ENCODE results near the gene DCLRE1B. TPM values are rescaled to one million over a fixed set of nuclear protein-coding genes. Genes with fewer than 3 reads are reported as not detected.

The DCLRE1B gene
- total RNA-seq, 6 experiments from 2014 or later = 5.7 to 9.9 (median 8.8) TPM

DNA sequence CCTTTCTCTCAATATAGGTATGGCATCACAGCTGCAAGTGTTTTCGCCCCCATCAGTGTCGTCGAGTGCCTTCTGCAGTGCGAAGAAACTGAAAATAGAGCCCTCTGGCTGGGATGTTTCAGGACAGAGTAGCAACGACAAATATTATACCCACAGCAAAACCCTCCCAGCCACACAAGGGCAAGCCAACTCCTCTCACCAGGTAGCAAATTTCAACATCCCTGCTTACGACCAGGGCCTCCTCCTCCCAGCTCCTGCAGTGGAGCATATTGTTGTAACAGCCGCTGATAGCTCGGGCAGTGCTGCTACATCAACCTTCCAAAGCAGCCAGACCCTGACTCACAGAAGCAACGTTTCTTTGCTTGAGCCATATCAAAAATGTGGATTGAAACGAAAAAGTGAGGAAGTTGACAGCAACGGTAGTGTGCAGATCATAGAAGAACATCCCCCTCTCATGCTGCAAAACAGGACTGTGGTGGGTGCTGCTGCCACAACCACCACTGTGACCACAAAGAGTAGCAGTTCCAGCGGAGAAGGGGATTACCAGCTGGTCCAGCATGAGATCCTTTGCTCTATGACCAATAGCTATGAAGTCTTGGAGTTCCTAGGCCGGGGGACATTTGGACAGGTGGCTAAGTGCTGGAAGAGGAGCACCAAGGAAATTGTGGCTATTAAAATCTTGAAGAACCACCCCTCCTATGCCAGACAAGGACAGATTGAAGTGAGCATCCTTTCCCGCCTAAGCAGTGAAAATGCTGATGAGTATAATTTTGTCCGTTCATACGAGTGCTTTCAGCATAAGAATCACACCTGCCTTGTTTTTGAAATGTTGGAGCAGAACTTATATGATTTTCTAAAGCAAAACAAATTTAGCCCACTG, 35.5 kb downstream of the DCLRE1B start:
- Mint-ChIP-seq H3K36me3 (ENCODE audit: low read depth) (peaks cover 30% of the 10 kb centered on the region), H3K27me3 (ENCODE audit: insufficient read depth) (peaks cover 2% of the 10 kb centered on the region), H3K4me1 (ENCODE audit: low read depth) (peaks cover 40% of the 10 kb centered on the region), H3K27ac (no peak overlapping the region; the same call in 1 of the 2 replicates), H3K9me3 (no peaks in the 10 kb centered on the region), H3K4me3 (no peak overlapping the region)
- DNase-seq = no peak
- TF ChIP-seq, protein P1, sequence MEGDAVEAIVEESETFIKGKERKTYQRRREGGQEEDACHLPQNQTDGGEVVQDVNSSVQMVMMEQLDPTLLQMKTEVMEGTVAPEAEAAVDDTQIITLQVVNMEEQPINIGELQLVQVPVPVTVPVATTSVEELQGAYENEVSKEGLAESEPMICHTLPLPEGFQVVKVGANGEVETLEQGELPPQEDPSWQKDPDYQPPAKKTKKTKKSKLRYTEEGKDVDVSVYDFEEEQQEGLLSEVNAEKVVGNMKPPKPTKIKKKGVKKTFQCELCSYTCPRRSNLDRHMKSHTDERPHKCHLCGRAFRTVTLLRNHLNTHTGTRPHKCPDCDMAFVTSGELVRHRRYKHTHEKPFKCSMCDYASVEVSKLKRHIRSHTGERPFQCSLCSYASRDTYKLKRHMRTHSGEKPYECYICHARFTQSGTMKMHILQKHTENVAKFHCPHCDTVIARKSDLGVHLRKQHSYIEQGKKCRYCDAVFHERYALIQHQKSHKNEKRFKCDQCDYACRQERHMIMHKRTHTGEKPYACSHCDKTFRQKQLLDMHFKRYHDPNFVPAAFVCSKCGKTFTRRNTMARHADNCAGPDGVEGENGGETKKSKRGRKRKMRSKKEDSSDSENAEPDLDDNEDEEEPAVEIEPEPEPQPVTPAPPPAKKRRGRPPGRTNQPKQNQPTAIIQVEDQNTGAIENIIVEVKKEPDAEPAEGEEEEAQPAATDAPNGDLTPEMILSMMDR (IDR thresholded peaks at IDR 0.05) = no peak

DNA sequence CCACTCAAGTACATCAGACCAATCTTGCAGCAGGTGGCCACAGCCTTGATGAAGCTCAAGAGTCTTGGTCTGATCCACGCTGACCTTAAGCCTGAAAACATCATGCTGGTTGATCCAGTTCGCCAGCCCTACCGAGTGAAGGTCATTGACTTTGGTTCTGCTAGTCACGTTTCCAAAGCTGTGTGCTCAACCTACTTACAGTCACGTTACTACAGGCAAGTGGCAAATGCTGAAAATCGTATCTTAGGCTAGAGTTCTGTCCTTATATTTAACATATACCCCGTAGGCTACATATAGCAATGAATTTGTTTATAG, 36.1 kb downstream of the DCLRE1B start:
- Mint-ChIP-seq H3K27ac (no peak overlapping the region), H3K27me3 (ENCODE audit: insufficient read depth) (peaks cover 2% of the 10 kb centered on the region), H3K36me3 (ENCODE audit: low read depth) (peaks cover 30% of the 10 kb centered on the region), H3K4me1 (ENCODE audit: low read depth) (peaks cover 40% of the 10 kb centered on the region), H3K4me3 (no peak overlapping the region), H3K9me3 (no peaks in the 10 kb centered on the region)
- DNase-seq = no peak
- TF ChIP-seq, protein P1 (IDR thresholded peaks at IDR 0.05) = no peak

DNA sequence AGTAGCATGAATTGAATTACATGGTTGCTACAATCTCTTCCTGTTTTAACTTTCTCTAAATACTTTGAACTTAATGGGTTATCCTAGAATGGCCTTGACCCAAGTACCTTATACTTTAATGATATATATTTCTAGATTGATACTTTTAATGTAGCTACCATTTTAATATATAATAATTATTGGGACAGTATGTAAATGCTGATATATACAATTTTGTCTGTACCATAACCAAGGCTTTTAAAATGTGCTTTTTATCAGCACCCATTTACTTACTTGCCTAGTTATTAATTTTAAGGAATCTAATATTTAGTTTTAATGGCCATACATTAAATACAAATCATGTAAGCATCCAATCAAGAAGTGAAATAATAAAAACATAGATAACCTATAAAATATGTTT, 37.4 kb downstream of the DCLRE1B start:
- peaks cover 2% of the 10 kb centered on the region for H3K27me3 Mint-ChIP-seq (ENCODE audit: insufficient read depth)
- DNase-seq = no peak
- H3K27ac Mint-ChIP-seq = no peak overlapping the region
- TF ChIP-seq, protein P1 (IDR thresholded peaks at IDR 0.05) = no peak
- peaks cover 40% of the 10 kb centered on the region for H3K4me1 Mint-ChIP-seq (ENCODE audit: low read depth)
- no peaks in the 10 kb centered on the region for H3K9me3 Mint-ChIP-seq
- peaks cover 30% of the 10 kb centered on the region for H3K36me3 Mint-ChIP-seq (ENCODE audit: low read depth)
- H3K4me3 Mint-ChIP-seq = no peak overlapping the region

DNA sequence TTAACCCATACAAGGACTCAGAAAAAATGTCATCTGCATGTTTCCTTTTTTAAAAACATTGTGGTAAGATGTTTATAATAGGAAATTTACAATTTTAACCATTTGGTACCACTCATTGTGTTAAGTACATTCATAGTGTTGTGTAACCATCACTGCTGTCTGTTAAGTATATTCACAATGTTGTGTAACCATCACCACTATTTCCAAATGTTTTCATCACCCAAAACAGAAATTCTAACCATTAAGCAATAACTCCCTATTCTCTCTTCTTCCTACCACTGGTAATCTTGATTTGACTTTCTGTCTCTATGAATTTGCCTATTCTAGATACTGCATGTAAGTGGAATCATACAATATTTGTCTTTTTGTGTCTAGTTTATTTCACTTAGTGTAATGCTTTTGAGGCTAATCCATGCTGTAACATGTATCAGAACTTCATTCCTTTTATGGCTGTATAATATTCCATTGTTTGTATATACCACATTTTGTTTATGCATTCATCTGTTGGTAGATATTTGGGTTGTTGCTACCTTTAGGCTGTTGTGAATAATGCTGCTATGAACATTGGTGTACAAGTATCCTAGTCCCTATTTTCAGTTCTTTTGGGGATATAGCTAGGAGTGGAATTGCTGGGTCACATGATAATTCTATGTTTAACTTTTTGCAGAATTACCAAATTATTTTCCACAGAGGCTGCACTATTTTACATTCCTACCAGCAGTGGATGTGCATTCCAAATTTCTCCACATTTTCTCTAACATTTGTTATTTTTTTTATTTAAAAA, 38.1 kb downstream of the DCLRE1B start:
- H3K27me3 Mint-ChIP-seq (ENCODE audit: insufficient read depth) = peaks cover 2% of the 10 kb centered on the region
- no peak for DNase-seq
- no peak overlapping the region for H3K27ac Mint-ChIP-seq
- peaks cover 37% of the 10 kb centered on the region for H3K4me1 Mint-ChIP-seq (ENCODE audit: low read depth)
- H3K4me3 Mint-ChIP-seq = no peak overlapping the region
- TF ChIP-seq, protein P1 (IDR thresholded peaks at IDR 0.05) = peak; percentile 46
- peaks cover 30% of the 10 kb centered on the region for H3K36me3 Mint-ChIP-seq (ENCODE audit: low read depth)
- H3K9me3 Mint-ChIP-seq = no peaks in the 10 kb centered on the region

DNA sequence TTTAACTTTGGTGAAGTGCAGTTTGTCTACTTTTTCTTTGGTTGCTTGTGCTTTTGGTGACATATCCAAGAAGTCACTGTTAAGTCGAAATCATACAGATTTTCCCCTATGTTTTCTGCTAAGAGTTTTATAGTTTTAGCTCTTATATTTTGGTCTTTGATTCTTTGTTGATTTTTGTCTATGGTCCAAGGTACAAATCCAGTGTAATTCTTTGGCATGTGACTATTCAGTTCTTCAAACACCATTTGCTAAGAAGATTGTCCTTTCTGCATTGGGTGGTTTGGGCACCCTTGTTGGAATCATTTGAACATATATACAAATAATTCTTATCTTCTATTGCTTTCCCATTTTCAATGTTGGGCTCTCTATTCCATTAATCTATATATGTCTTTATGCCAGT, 40.2 kb downstream of the DCLRE1B start:
- Mint-ChIP-seq H3K27ac (no peak overlapping the region), H3K9me3 (no peaks in the 10 kb centered on the region), H3K36me3 (ENCODE audit: low read depth) (peaks cover 29% of the 10 kb centered on the region), H3K27me3 (ENCODE audit: insufficient read depth) (no peaks in the 10 kb centered on the region; the same call in 1 of the 2 replicates), H3K4me1 (ENCODE audit: low read depth) (peaks cover 28% of the 10 kb centered on the region), H3K4me3 (no peak overlapping the region)
- TF ChIP-seq, protein P1 (IDR thresholded peaks at IDR 0.05) = no peak
- no peak for DNase-seq
